Measurements from ENCODE around the gene ESM1. TPM values are rescaled to one million over a fixed set of nuclear protein-coding genes. Genes with fewer than 3 reads are reported as not detected.

ESM1 gene
- total and polyA plus RNA-seq, 7 donors: 0.01 to 0.13 (median 0.09) TPM; not detected in 3

GRCh38 chr5:54959673-54960418, 25.5 kb downstream of the ESM1 start:
- H3K36me3 ChIP-seq (ENCODE audit: insufficient read depth in 1 of 2, low read depth in 1 of 2): no peaks in the 10 kb centered on the region
- intact Hi-C loops (cut with DNase I): loop anchor here in 1 of 2 donors (10.0 kb wide), 1 partner anchor 185 kb away; no protein-coding TSS in a partner anchor
- H3K4me3 ChIP-seq: no peak overlapping the region
- DNase-seq (no peak), ATAC-seq (no peak)
- no peaks in the 10 kb centered on the region for H3K4me1 ChIP-seq
- H3K9me3 ChIP-seq: no peaks in the 10 kb centered on the region
- H3K27ac ChIP-seq: no peak overlapping the region
- TF ChIP-seq, protein P1, sequence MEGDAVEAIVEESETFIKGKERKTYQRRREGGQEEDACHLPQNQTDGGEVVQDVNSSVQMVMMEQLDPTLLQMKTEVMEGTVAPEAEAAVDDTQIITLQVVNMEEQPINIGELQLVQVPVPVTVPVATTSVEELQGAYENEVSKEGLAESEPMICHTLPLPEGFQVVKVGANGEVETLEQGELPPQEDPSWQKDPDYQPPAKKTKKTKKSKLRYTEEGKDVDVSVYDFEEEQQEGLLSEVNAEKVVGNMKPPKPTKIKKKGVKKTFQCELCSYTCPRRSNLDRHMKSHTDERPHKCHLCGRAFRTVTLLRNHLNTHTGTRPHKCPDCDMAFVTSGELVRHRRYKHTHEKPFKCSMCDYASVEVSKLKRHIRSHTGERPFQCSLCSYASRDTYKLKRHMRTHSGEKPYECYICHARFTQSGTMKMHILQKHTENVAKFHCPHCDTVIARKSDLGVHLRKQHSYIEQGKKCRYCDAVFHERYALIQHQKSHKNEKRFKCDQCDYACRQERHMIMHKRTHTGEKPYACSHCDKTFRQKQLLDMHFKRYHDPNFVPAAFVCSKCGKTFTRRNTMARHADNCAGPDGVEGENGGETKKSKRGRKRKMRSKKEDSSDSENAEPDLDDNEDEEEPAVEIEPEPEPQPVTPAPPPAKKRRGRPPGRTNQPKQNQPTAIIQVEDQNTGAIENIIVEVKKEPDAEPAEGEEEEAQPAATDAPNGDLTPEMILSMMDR (IDR thresholded peaks at IDR 0.05): no peak
- peaks cover 0 to 2% (median 2%) of the 10 kb centered on the region in 3 donors for H3K27me3 ChIP-seq (ENCODE audit: insufficient read depth in 3 of 3, low read length in 2 of 3)
- 75 to 81% (median 79%) methylated on average over 6 of the region's 6 CpGs for WGBS, 3 donors

DNA sequence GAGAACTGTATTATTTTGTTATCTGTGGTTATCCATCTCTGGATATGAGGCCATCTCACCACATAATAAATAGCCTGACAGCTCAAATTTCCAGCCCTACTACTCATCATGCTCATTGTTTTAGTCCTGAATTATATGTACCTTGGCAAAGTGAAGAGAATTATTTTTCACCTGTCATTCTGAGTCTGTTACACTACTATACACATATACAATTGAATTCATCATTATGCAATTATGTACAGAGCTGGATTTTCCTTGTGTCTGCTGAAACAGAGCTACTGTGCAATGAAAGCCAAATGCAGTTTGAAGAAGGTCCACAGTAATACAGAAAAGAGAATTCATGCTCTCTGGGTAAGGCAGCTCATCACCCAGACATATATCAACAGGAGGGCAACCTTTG, 28.5 kb downstream of the ESM1 start:
- TF ChIP-seq, protein P1 (IDR thresholded peaks at IDR 0.05): no peak
- H3K36me3 ChIP-seq (ENCODE audit: insufficient read depth in 1 of 2, low read depth in 1 of 2): no peaks in the 10 kb centered on the region
- H3K9me3 ChIP-seq: no peaks in the 10 kb centered on the region
- no peaks in the 10 kb centered on the region for H3K4me1 ChIP-seq
- DNase-seq: no peak
- H3K27me3 ChIP-seq (ENCODE audit: insufficient read depth in 3 of 3, low read length in 2 of 3): peaks cover 0 to 2% (median 2%) of the 10 kb centered on the region in 3 donors
- H3K27ac ChIP-seq: no peak overlapping the region
- intact Hi-C loops (cut with DNase I): loop anchor here in 1 of 2 donors (10.0 kb wide), 1 partner anchor 188 kb away; no protein-coding TSS in a partner anchor
- no peak for ATAC-seq
- no peak overlapping the region for H3K4me3 ChIP-seq

GRCh38 chr5:54947187-54947586, 38.2 kb downstream of the ESM1 start:
- WGBS, 3 donors: 74 to 92% (median 80%) methylated on average over 1 of the region's 1 CpG
- no peak overlapping the region for H3K27ac ChIP-seq
- intact Hi-C loops (cut with DNase I): no loop called here
- TF ChIP-seq, protein P1 (IDR thresholded peaks at IDR 0.05): no peak
- DNase-seq (no peak), ATAC-seq (no peak)
- no peak overlapping the region for H3K4me3 ChIP-seq
- no peaks in the 10 kb centered on the region for H3K9me3 ChIP-seq
- H3K27me3 ChIP-seq (ENCODE audit: insufficient read depth in 3 of 3, low read length in 2 of 3): peaks cover 0 to 3% (median 0%) of the 10 kb centered on the region in 3 donors
- H3K4me1 ChIP-seq: no peaks in the 10 kb centered on the region
- no peaks in the 10 kb centered on the region for H3K36me3 ChIP-seq (ENCODE audit: insufficient read depth in 1 of 2, low read depth in 1 of 2)

DNA sequence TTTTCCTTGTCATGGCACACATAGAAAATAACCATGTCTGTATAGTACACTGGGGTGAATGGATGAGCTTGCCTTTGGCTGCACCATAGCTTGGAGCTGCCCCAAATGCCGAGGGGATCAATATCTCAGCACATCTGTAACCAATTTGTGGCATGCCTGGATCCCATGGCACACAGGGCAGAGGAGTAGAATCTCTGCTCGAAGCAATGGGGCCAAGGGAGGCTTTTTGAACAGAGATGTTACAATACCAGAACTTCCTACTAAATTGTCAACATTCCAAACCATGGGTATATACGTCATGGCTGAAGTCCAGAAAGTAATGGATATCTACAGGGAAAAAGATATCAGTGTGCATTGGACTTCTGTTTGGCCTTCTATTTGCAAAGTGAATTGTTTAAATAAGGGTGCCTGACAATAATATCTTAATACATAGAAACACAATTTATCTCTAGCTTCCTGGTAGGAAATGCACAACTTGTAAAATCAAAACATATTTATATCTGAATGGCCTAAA, 39.0 kb downstream of the ESM1 start:
- H3K4me1 ChIP-seq: no peaks in the 10 kb centered on the region
- H3K27ac ChIP-seq: no peak overlapping the region
- intact Hi-C loops (cut with DNase I): no loop called here
- TF ChIP-seq, protein P1 (IDR thresholded peaks at IDR 0.05): no peak
- DNase-seq (no peak), ATAC-seq (no peak)
- no peaks in the 10 kb centered on the region for H3K36me3 ChIP-seq (ENCODE audit: insufficient read depth in 1 of 2, low read depth in 1 of 2)
- WGBS, 3 donors: 37 to 46% (median 42%) methylated on average over 3 of the region's 3 CpGs
- no peak overlapping the region for H3K4me3 ChIP-seq
- no peaks in the 10 kb centered on the region for H3K9me3 ChIP-seq
- peaks cover 0 to 3% (median 0%) of the 10 kb centered on the region in 3 donors for H3K27me3 ChIP-seq (ENCODE audit: insufficient read depth in 3 of 3, low read length in 2 of 3)
